NOMO-1 (cell line): ENCODE data around the gene POP4.

Source experiments
- DNase-seq, 2 experiments: peaks; one replicate each; lab custom pipeline; 2025; ENCODE audit not compliant: unreplicated experiment in 2 of 2; lab: John Stamatoyannopoulos, UW

Gene POP4

GRCh38 chr19:29660835-29661234 is 54.8 kb downstream of the POP4 start:
- no peak for DNase-seq

- no peak for DNase-seq
These were observed 56.2 kb downstream of the POP4 start for GRCh38 chr19:29662278-29662603.

GRCh38 chr19:29662604-29663404 is 56.7 kb downstream of the POP4 start:
- DNase-seq, result no peak

DNA sequence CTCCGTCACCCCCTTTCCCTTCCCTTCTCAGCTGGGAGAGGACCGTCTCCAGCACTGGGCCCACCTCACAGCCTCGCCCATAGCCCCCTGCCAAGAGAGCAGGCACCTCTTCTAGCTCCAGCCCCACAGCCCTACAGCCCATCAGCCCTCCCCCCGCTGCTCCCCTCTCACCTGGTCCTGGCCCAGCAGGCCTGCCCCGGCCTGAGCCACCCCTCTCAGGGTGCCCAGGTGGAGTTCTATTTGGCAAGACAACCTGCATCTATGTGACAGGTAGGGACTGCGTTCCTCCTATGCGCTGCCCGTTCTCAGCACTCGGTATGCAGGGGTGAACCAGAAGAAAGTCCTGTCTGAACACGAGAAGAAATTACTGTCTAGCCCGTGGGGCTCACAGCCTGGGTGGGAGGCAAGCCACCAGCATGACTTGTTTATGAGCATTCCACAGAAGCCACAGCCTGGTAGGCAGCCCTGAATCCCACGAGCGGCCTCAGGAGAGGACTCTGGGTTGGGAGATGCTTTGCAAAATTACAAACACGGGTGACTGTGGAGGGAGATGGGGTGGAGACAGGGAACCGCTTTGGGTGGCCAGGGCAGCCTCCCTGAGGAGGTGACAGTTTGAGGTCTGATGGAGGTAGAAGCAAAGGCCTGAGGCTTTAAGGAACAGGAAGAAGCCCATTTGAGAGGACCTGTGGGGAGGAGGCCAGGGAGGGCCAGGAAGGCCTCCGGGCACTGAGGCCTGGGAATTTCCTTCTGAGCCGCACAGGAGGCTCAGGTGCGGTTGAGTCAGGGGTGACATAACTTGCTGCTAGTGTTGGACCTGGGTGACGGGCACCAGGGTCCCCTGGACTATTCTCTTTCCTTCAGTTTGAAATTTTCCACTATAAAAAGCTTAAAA is 58.0 kb downstream of the POP4 start:
- DNase-seq, result no peak

GRCh38 chr19:29664753-29665214 is 58.7 kb downstream of the POP4 start:
- DNase-seq, result no peak

DNA sequence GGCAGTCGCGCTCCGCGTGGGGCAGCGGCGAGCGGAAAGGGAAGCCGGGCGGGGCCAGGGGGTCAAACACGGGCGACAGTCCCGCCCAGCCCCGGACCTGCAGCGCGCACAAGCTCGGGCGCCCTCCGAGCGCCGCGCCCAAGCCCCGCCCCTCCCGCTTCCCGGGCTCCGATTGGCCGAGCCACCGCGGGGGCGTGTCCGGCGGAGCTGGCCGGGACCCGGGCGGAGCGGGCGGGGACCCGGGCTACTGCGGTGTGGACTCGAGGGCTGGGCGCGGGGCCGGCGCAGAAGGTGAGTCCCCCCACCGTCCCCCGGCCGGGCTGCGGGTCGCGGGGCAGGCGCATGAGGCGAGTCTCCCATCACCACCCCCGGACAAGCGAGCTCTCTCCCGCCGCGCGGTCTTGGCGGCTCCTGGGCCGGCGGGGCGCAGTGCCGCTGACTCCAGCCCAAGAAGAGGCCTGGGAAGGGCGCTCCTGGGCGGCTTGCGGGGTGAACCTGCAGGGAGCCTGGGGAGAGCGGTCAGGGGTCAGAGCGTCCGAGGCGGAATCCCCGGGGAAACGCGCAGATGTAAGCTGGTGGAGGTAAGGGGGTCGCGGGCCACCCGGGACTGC is 59.2 kb downstream of the POP4 start, which contains the start of gene PLEKHF1:
TSS of gene PLEKHF1 (plus strand) at position 247 of the 611 bp plus-strand sequence. CDS start 8,379 bp downstream, outside the sequence.
- peak; percentile 76 to 90 for DNase-seq

DNA sequence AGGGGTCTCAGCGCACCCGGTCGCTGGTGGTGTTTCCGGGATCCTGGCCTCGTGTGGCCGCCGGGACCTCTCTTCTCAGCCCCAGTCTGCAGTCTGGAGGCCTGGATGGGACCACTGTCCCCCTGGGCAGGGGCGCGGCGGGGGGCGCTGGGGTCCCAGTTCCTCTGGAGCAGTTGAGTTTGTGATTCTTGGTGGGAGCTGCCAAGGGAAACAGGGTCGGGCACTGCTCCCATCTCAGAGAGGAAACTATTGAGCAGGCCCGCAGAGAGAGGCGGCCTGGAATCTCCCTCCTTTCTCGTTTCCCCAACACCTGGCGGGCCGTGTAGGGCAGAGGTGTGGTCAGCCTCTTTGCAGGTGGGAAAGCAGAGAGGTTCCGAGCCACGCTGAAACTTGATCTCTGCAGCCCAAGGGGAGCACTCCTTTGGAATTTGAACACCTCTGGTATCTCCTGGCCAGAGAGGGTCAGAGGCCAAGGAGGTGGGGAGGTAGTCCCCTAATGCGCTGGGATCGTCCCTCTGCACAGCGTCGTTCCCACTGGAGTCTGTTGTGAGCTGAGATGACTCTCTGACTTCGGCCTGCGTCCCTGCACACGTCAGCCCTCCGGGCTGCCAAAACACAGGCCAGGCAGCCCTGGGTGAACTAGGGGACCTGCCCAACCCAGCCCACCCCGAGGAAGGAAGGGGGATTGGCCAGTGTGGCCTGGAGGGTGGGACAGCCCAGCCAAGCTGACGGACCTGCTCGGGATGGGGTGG is 59.9 kb downstream of the POP4 start:
- no peak for DNase-seq
